ENCODE data around the gene OFD1.

- TF ChIP-seq POLR2A (IDR thresholded peaks at IDR 0.05) (no peak), CTCF (IDR thresholded peaks at IDR 0.05) (no peak), POLR2AphosphoS5 (IDR thresholded peaks at IDR 0.05; ENCODE audit: insufficient read depth in 1 of 2, low read depth in 1 of 2) (no peak)
Measured at GRCh38 chrX:13791559-13791958, 57.0 kb downstream of the OFD1 start.

Measured in vagina (tissue), 2 donors.